ENCODE data around the gene ATP7A.

DNA sequence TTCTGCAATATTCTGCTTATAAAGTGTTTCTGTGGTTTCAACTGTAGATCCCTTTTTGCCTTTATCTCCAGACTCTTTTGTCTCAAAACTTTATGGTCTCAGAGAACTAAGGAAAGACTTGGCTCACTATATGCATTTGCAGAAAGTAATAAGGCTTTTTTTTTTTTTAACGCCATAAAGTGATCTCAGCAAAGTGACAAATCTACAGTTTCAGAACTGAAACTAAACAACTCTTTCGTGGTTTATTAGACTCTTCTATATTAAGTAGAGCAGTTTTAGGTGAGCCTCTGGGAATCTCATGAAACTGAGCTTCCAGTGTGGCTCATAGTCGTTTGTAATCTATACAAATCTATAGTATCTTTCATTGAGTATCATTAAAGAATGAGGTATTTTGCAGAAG, 15.3 kb downstream of the ATP7A start:
- no peak for TF ChIP-seq TCF4 (CRISPR knock-in tag; IDR thresholded peaks at IDR 0.05; ENCODE audit: borderline replicate concordance)
- TF ChIP-seq, protein P1, sequence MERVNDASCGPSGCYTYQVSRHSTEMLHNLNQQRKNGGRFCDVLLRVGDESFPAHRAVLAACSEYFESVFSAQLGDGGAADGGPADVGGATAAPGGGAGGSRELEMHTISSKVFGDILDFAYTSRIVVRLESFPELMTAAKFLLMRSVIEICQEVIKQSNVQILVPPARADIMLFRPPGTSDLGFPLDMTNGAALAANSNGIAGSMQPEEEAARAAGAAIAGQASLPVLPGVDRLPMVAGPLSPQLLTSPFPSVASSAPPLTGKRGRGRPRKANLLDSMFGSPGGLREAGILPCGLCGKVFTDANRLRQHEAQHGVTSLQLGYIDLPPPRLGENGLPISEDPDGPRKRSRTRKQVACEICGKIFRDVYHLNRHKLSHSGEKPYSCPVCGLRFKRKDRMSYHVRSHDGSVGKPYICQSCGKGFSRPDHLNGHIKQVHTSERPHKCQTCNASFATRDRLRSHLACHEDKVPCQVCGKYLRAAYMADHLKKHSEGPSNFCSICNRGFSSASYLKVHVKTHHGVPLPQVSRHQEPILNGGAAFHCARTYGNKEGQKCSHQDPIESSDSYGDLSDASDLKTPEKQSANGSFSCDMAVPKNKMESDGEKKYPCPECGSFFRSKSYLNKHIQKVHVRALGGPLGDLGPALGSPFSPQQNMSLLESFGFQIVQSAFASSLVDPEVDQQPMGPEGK (CRISPR knock-in tag; IDR thresholded peaks at IDR 0.05; ENCODE audit: borderline replicate concordance), result no peak
- no peak for TF ChIP-seq BACH2 (CRISPR knock-in tag; IDR thresholded peaks at IDR 0.05; ENCODE audit: borderline replicate concordance)
- TF ChIP-seq, protein P2, sequence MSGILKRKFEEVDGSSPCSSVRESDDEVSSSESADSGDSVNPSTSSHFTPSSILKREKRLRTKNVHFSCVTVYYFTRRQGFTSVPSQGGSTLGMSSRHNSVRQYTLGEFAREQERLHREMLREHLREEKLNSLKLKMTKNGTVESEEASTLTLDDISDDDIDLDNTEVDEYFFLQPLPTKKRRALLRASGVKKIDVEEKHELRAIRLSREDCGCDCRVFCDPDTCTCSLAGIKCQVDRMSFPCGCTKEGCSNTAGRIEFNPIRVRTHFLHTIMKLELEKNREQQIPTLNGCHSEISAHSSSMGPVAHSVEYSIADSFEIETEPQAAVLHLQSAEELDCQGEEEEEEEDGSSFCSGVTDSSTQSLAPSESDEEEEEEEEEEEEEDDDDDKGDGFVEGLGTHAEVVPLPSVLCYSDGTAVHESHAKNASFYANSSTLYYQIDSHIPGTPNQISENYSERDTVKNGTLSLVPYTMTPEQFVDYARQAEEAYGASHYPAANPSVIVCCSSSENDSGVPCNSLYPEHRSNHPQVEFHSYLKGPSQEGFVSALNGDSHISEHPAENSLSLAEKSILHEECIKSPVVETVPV (CRISPR knock-in tag; IDR thresholded peaks at IDR 0.05), result no peak
- TF ChIP-seq, protein P3, sequence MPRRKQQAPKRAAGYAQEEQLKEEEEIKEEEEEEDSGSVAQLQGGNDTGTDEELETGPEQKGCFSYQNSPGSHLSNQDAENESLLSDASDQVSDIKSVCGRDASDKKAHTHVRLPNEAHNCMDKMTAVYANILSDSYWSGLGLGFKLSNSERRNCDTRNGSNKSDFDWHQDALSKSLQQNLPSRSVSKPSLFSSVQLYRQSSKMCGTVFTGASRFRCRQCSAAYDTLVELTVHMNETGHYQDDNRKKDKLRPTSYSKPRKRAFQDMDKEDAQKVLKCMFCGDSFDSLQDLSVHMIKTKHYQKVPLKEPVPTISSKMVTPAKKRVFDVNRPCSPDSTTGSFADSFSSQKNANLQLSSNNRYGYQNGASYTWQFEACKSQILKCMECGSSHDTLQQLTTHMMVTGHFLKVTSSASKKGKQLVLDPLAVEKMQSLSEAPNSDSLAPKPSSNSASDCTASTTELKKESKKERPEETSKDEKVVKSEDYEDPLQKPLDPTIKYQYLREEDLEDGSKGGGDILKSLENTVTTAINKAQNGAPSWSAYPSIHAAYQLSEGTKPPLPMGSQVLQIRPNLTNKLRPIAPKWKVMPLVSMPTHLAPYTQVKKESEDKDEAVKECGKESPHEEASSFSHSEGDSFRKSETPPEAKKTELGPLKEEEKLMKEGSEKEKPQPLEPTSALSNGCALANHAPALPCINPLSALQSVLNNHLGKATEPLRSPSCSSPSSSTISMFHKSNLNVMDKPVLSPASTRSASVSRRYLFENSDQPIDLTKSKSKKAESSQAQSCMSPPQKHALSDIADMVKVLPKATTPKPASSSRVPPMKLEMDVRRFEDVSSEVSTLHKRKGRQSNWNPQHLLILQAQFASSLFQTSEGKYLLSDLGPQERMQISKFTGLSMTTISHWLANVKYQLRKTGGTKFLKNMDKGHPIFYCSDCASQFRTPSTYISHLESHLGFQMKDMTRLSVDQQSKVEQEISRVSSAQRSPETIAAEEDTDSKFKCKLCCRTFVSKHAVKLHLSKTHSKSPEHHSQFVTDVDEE (CRISPR knock-in tag; IDR thresholded peaks at IDR 0.05), result no peak
- no peak for TF ChIP-seq RARB (CRISPR knock-in tag; IDR thresholded peaks at IDR 0.05)
- TF ChIP-seq GLIS3 (CRISPR knock-in tag; IDR thresholded peaks at IDR 0.05), result no peak
- no peak for TF ChIP-seq ZFP30 (CRISPR knock-in tag; IDR thresholded peaks at IDR 0.05)
- TF ChIP-seq ZC3H10 (CRISPR knock-in tag; IDR thresholded peaks at IDR 0.05), result no peak
- TF ChIP-seq, protein P4, sequence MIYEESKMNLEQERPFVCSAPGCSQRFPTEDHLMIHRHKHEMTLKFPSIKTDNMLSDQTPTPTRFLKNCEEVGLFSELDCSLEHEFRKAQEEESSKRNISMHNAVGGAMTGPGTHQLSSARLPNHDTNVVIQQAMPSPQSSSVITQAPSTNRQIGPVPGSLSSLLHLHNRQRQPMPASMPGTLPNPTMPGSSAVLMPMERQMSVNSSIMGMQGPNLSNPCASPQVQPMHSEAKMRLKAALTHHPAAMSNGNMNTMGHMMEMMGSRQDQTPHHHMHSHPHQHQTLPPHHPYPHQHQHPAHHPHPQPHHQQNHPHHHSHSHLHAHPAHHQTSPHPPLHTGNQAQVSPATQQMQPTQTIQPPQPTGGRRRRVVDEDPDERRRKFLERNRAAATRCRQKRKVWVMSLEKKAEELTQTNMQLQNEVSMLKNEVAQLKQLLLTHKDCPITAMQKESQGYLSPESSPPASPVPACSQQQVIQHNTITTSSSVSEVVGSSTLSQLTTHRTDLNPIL (CRISPR knock-in tag; IDR thresholded peaks at IDR 0.05; ENCODE audit: low read depth), result no peak
